Inflammatory macrophage (primary cell): ENCODE results near the gene LYPLA2.
"Not testable (repeated sequence)": the region's sequence is repeated elsewhere in the genome, so short reads cannot be mapped to it uniquely, and the experiment has no call there.

Experiments
- DNase-seq, 2 donors: peaks; one replicate each; pipeline ENCODE4 v3.0.0-alpha.2; 2020 to 2022

Gene LYPLA2

DNA sequence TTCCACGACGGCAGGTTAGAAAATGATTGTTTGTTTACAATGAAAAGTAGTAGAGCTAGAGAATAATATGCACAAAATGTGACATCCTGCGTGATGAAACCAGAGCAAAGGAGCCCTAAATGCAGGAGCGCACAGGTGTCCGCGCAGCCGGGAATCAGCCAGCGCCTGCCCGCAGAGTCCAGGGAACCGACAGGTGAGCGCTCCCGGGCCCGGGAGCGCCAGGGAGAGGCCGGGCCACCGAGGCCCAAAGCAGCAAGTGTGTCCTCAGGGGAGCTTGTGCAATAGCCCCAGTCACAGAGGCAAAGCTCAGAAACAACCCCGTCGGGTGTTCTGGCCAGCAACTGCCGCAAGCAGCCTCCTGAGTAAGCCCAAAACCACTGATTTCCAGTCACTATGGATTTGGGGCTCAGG lies 10.4 kb downstream of the LYPLA2 start:
- DNase-seq: no peak

- no peak for DNase-seq
Observed at GRCh38 chr1:23801876-23802275, 10.9 kb downstream of the LYPLA2 start.

DNA sequence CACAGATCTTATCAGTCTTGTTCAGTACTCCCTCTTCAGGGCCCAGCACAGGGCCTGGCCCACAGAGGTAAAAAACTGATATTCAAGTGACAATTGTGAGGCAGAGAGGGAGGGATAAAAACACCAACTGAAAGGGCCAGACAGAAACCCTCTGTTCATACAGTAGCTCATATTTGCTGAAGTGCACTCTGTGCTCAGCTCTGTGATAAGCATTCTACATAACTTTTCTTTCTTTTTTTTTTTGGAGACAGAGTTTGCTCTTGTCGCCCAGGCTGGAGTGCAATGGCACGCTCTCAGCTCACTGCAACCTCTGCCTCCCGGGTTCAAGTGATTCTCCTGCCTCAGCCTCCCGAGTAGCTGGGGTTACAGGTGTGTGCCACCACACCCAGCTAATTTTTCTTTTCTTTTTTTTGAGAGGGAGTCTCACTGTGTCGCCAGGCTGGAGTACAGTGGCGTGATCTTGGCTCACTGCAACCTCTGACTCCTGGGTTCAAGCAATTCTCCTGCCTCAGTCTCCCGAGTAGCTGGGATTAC lies 11.9 kb downstream of the LYPLA2 start:
- not testable (repeated sequence) for DNase-seq

DNA sequence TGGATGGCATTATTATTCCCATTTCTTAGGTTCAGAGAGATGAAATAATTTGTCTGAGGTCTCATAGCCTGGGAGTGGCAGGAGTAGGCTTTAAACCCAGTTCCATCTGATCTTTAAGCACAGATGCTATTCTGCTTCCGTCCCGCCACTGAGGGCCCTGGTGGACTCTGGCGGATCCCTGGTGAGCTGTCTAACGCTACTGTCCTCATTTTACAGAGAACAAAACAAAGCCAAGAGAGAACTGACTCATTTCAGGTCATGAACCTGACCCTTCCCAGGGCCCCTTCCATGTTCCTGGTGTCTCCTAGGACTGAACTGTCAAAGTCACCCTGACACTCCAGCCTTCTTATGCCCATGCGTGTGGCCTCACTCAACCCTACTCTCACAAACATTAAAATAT lies 12.7 kb downstream of the LYPLA2 start:
- DNase-seq: no peak

GRCh38 chr1:23804183-23804835 lies 13.4 kb downstream of the LYPLA2 start:
- DNase-seq: peak; percentile 42 to 55

GRCh38 chr1:23805025-23805424 lies 14.1 kb downstream of the LYPLA2 start:
- no peak for DNase-seq

DNA sequence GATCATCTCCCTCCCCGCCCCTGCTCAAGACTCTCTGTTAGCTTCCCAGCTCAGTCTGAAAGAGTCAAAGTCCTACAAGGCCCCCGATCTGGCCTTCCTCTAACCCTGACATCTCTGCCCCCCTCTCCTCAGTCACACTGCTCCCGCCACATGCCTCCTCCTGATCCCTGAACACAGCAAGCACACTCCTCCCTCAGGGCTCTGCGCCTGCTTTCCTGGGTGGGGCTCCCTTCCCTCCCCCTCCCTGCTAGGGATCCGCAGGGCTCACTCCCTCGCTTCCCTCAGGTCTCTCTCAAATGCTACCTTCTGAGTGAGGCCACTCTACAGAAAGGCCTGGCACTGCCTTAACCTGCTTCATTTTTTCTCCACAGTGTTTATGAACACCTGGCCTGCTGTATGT lies 15.3 kb downstream of the LYPLA2 start:
- no peak for DNase-seq

DNA sequence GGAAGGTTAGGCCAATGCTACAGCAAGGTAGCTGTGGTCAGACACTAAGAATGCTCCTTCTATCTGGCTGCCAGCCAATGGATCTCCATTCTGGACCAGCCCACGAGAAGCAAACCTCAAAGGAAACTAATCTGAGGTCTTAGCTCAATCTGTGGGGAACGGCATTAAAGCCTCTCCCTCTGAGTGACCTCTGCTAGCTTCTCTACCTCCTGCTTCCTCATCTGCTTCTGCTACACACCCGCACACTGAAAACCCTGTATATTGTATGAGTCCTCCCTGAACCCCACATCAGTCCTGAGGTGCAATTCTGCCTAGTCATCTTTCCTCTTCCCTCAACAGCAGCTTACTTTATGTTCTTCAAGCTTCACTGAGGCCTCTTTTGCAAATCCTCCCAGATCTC lies 16.5 kb downstream of the LYPLA2 start:
- peak; percentile 43 to 45 for DNase-seq

GRCh38 chr1:23809751-23810171 lies 18.8 kb downstream of the LYPLA2 start:
- peak; percentile 95 for DNase-seq

- DNase-seq: peak; percentile 89 to 90
Observed at GRCh38 chr1:23810818-23811540, 20.0 kb downstream of the LYPLA2 start.

- DNase-seq: no peak
Observed at GRCh38 chr1:23814016-23814415, 23.1 kb downstream of the LYPLA2 start.

DNA sequence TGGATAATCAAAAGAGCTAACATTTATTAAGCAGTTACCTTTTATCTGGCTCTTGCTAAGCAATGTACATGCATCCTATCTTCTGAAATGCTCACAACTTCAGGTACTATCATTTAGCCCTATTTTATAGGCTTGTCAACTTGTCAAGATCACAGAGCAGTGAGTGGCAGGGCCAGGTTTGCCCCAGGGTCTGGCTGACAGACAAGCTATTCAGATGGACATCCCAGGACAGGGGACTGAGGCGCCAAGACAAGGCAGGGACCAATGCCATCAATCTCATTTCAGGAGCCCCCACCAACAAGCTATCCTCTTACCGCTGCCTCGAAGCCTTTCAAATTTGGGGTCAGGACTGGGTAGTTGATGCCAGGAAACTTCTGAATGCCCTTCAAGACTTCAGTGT lies 25.4 kb downstream of the LYPLA2 start:
- no peak for DNase-seq

DNA sequence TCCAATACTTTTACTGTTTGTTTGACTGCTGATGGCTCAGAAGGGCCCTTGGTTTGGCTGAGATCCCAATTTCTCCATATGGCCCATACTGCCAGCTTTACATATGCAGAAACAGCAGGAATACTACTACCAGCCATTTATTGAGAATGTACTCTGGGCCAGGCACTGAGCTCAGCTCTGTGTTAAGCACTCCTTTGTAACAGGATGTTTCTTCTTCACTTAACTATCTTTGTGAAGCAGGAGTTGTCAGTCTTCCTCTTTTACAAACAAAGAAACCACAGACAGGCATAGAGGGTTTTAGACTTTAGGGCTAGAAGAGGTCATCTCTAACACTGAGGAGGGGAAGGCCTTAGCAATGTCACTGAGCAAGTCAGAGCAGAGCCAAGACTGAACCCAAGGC lies 26.0 kb downstream of the LYPLA2 start:
- DNase-seq: no peak

DNA sequence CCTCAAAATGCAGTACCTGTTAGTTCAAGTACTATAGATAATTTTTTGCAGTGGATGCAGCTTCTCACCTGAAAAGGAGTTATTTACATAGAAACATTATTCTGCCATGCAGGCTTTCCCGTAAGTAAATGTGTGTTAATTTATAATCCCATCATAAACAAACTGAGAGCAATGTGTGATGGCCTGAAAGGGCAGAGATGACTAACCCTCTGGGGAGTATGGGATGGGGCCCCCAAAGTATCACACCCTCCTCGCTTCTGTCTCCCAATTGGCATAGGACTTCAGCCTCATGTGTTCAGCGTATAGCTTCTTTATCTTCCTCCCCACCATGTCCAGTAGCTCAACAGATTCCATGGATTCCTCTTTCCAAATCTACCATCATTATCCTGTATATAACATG lies 26.7 kb downstream of the LYPLA2 start:
- no peak for DNase-seq

DNA sequence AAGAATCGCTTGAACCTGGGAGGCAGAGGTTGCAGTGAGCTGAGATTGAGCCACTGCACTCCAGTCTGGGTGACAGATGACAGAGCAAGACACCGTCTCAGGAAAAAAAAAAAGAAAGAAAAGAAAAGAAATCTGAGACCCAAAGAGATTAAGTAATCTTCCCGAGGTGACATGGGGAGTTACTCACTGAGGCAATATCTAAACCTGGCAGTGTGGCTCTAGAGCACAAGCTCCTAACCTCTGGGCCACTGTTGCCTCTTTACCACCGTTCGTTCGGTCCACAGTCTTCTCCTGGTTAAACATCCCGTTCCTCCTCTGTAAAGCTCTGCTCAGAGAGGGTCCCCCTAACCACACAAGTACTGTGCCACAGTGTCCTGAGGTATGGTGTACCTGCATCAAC lies 32.8 kb downstream of the LYPLA2 start:
- no peak for DNase-seq

DNA sequence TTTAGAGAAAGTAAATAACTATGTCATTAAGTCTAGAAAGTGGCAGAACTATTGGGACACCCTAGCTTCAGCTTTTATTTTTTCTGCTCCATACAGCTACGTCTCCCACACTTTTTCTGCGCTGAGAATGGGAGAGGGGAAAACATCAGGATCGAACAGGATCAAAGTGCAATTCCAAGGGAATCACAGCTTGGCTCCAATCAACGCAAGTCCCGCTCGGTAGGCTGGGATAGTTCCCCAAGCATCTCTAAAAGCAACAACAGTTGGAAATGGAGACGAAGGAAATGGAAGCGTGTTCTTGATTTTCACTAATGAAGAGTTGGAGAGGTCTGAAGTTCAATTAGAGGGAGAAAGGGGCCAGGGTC lies 33.7 kb downstream of the LYPLA2 start:
- peak in 1 of 2 donors; percentile 22 for DNase-seq

GRCh38 chr1:23825076-23825761 lies 34.3 kb downstream of the LYPLA2 start, which contains the start of gene HMGCL:
HMGCL (minus strand) TSS chr1:23825429; CDS start chr1:23825415, 14 bp downstream.
- DNase-seq: peak; percentile 94 to 95

- DNase-seq: peak in 1 of 2 donors; percentile 19
Observed at GRCh38 chr1:23825762-23826522, 35.0 kb downstream of the LYPLA2 start.

DNA sequence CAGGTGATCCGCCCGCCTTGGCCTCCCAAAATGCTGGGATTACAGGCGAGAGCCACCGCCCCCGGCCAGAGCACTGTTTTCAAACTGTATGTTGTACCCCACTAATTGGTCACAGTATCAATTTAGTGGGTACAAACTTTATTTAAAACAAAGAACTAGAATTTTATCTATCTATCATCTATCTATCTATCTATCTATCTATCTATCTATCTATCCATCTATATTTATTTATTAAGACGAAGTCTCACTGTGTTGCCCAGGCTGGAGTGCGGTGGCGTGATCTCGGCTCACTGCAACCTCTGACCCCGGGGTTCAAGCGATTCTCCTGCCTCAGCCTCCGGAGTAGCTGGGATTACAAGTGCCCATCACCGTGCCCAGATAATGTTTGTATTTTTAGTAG lies 35.6 kb downstream of the LYPLA2 start:
- not testable (repeated sequence) for DNase-seq

- no peak for DNase-seq
Observed at GRCh38 chr1:23827717-23828116, 36.8 kb downstream of the LYPLA2 start.

- DNase-seq: not testable (repeated sequence)
Observed at GRCh38 chr1:23834156-23834555, 43.2 kb downstream of the LYPLA2 start.

GRCh38 chr1:23836037-23836436 lies 45.1 kb downstream of the LYPLA2 start:
- DNase-seq: peak; percentile 29 to 30

DNA sequence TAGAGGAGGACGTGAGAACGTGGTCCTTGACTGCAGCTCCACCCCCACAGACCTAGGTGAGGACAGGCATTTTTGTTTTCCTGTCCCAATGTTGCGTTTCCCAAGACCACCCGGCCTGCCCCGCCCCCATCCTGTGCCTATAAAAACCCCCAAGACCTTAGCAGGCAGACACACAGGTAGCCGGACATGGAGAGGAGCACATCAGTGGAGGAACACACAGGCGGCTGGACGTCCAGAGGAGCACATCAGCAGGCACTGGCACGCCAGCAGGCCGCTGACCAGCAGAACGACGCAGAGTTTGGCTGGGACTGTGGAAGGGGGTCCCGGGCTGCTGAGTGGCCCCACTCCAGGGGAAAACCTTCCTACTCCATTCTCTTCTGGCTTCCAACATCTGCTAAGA lies 47.0 kb downstream of the LYPLA2 start:
- DNase-seq: no peak
